ENCODE data around the gene CLIC6.

The CLIC6 gene

DNA sequence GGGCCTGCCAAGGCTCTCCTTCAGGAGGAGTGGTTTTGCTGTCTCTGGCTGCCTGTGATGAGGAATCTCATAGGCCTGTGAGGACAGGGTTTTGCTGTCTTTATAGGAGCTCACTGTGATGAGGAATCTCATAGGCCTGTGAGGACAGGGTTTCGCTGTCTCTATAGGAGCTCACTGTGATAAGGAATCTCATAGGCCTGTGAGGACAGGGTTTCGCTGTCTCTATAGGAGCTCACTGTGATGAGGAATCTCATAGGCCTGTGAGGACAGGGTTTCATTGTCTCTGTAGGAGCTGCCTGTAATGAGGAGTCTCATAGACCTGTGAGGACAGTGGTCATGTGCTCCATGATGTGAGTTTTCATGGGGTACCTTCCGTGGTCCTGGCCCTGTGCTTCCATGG is 29.0 kb downstream of the CLIC6 start:
- Mint-ChIP-seq H3K36me3 (ENCODE audit: low read depth) (peaks cover 4% of the 10 kb centered on the region), H3K4me1 (peaks cover 12% of the 10 kb centered on the region), H3K9me3 (peaks cover 23% of the 10 kb centered on the region), H3K4me3 (no peak overlapping the region), H3K27me3 (ENCODE audit: low read depth, poor library complexity) (peaks cover 2% of the 10 kb centered on the region), H3K27ac (no peak overlapping the region)
- no peak for DNase-seq
- TF ChIP-seq, protein P1, sequence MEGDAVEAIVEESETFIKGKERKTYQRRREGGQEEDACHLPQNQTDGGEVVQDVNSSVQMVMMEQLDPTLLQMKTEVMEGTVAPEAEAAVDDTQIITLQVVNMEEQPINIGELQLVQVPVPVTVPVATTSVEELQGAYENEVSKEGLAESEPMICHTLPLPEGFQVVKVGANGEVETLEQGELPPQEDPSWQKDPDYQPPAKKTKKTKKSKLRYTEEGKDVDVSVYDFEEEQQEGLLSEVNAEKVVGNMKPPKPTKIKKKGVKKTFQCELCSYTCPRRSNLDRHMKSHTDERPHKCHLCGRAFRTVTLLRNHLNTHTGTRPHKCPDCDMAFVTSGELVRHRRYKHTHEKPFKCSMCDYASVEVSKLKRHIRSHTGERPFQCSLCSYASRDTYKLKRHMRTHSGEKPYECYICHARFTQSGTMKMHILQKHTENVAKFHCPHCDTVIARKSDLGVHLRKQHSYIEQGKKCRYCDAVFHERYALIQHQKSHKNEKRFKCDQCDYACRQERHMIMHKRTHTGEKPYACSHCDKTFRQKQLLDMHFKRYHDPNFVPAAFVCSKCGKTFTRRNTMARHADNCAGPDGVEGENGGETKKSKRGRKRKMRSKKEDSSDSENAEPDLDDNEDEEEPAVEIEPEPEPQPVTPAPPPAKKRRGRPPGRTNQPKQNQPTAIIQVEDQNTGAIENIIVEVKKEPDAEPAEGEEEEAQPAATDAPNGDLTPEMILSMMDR (IDR thresholded peaks at IDR 0.05), result no peak

DNA sequence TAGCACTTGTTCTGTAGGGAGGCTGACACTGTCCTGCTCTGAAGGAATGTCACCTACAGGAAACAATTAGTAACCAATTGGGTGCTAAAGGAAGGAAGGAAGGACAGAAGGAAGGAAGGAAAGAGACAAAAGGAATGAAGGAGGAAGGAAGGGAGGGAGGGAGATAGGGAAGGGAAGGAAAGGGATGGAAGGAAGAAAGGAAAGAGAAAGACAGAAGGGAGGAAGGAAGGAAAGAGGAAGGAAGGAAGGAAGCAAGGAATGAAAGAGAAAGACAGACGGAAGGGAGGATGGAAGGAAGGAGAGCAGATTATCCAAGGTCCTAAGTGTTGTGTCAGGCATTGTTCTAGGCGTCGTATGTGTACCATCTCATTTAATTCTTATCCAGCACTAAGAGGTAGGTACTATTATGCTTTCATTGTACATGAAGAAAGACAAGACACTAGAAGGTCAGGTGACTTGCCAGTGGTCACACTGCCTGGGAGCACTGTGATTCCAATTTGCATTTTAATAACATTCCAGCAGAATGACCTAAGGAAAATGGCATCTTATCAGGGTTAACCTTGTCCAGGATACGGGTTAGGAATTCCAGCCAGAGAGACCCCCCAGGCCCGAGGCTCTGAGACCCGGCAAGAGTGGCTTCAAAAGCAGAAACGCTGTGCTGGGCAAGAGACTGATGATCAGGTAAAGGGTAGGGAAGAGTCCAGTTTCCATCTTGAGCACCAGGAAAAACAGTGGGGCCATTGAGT is 29.6 kb downstream of the CLIC6 start:
- Mint-ChIP-seq H3K27me3 (ENCODE audit: low read depth, poor library complexity) (peaks cover 2% of the 10 kb centered on the region), H3K4me1 (peaks cover 18% of the 10 kb centered on the region), H3K4me3 (no peak overlapping the region), H3K9me3 (peaks cover 20% of the 10 kb centered on the region), H3K36me3 (ENCODE audit: low read depth) (peaks cover 4% of the 10 kb centered on the region), H3K27ac (no peak overlapping the region)
- TF ChIP-seq, protein P1 (IDR thresholded peaks at IDR 0.05), result no peak
- DNase-seq, result no peak

DNA sequence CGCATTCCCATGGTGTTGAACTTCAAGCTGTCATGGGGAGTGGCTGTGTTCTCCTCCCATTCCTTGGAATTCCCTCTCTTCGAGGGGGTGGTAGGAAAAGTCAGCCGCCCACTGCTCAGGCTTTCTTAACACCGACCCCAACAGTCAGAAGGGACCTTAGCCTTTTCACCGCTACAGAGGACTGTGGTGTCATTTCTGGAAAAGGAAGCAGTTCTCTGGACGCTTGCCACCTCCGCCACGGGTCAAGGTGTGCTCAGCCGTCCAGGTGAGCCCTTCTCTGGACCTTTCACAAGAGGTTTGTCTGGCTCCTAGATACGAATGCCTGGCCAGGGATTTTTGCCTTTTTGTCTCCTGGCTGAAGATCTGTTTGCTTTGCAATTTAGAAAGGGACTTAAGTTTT is 31.8 kb downstream of the CLIC6 start:
- no peak for DNase-seq
- Mint-ChIP-seq H3K27ac (no peak overlapping the region), H3K36me3 (ENCODE audit: low read depth) (no peaks in the 10 kb centered on the region), H3K4me1 (peaks cover 33% of the 10 kb centered on the region), H3K4me3 (no peak overlapping the region), H3K9me3 (peaks cover 7% of the 10 kb centered on the region), H3K27me3 (ENCODE audit: low read depth, poor library complexity) (peaks cover 2% of the 10 kb centered on the region)
- TF ChIP-seq, protein P1 (IDR thresholded peaks at IDR 0.05), result no peak

DNA sequence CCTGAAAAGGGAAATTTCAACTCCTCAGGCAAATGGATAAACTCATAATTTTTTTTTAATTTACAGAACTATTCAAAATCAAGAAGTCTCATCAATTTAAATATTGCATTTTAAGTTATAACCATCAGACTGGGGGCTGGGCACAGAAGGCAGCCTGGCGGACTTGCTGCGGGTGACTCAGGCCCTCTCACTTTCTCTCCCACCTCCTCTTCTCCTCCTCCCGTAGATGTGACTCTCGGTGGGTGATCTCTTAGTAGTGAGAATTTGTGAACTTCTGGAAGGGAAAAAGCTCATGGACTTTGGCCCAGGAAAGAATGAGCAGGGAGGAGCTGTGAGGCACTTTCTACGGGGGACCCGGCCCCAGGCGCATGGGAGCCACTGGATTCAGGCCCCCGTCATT is 32.9 kb downstream of the CLIC6 start:
- Mint-ChIP-seq H3K27me3 (ENCODE audit: low read depth, poor library complexity) (peaks cover 2% of the 10 kb centered on the region), H3K36me3 (ENCODE audit: low read depth) (no peaks in the 10 kb centered on the region), H3K4me3 (no peak overlapping the region), H3K9me3 (peaks cover 7% of the 10 kb centered on the region), H3K4me1 (peaks cover 30% of the 10 kb centered on the region), H3K27ac (no peak overlapping the region)
- no peak for DNase-seq
- TF ChIP-seq, protein P1 (IDR thresholded peaks at IDR 0.05), result no peak

DNA sequence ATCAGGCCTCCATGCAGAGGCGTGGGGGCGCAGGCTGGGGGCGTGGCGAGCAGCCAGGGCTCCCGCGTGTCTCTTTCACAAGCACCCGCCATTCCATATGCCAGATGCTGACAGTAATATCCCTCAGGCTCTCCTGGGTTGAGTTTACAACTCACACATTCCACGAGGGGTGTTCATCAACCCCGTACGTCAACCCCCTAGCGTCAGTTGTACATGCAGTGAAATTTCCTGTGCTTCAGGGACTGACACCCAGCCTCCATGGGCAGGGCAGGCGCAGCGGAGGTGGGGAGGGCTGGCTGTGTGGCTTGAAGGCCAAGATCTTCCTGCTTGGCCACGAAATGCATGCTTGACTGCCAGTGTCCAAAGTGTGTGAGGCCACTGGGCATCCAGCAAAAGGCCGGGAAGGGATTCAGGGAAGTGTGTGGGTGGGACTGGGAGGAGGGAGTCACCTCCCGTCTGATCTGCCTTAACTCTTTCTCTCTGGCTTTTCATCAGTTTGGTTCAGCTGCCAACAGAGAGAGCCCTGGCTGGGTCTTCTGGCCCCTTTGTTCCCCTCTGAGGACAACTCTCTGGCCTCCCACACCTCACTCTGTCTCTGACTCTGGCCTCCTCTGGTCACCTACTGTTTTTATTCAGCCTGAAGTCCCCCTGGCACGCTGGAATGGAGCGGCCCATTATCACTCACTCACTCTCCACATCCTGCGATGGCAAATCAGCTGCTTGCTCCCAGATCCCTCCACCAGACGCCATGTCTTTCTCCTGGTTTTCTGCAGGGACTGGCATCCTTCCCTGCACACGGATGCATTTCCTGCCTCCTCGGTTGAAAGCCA is 33.8 kb downstream of the CLIC6 start:
- Mint-ChIP-seq H3K4me3 (no peak overlapping the region), H3K27me3 (ENCODE audit: low read depth, poor library complexity) (peaks cover 2% of the 10 kb centered on the region), H3K27ac (no peak overlapping the region), H3K4me1 (peaks cover 22% of the 10 kb centered on the region), H3K9me3 (peaks cover 7% of the 10 kb centered on the region), H3K36me3 (ENCODE audit: low read depth) (no peaks in the 10 kb centered on the region)
- TF ChIP-seq, protein P1 (IDR thresholded peaks at IDR 0.05), result no peak
- DNase-seq, result no peak

All from nephron progenitor cell (in vitro differentiated cells).